HEK293 (cell line): ENCODE results near the gene ADAR.

Experiments
- CTCF ChIA-PET: fragments of 350-600 bp; formaldehyde crosslinking; extraction: SDS; loops from one replicate; lab custom pipeline; 2021; ENCODE audit warnings: antibody characterized with exemption; lab: Yijun Ruan, JAX
- POLR2A ChIA-PET: fragments of 300-600 bp; formaldehyde crosslinking; extraction: SDS; loops from one replicate; lab custom pipeline; 2020; ENCODE audit warnings: antibody characterized with exemption, inconsistent platforms; lab: Yijun Ruan, JAX
- H3K27ac ChIP-seq: fragments of 200-500 bp; sonication (Bioruptor generic); 2 replicates; pipeline ENCODE4 v1.5.1; 2014; ENCODE audit warnings: low read depth, low read length, control low read depth, inconsistent platforms; ENCODE audit errors: extremely low read depth
- H3K36me3 ChIP-seq, 2 experiments: fragments of 200-500 bp in 1 of 2; sonication (Bioruptor generic) in 1 of 2; 1 replicate in 1 of 2; 2 replicates in 1 of 2; pipeline ENCODE4 v1.5.1; 2014 to 2017; ENCODE audit warnings: inconsistent platforms in 2 of 2, low read length in 2 of 2; ENCODE audit not compliant: control insufficient read depth in 2 of 2, insufficient read depth in 1 of 2
- H3K4me1 ChIP-seq: fragments of 200-500 bp; sonication (Bioruptor generic); 2 replicates; pipeline ENCODE4 v1.5.1; 2014; ENCODE audit warnings: mild to moderate bottlenecking, low read length, inconsistent platforms; ENCODE audit not compliant: control insufficient read depth, insufficient read depth
- H3K4me3 ChIP-seq: 2 replicates; pipeline ENCODE4 v1.5.1; 2011; ENCODE audit warnings: low read depth, mild to moderate bottlenecking, control low read depth, low read length, moderate library complexity
- H3K9me3 ChIP-seq: fragments of 200-500 bp; sonication (Bioruptor generic); 2 replicates; pipeline ENCODE4 v1.5.1; 2014; ENCODE audit warnings: low read depth, low read length, inconsistent platforms; ENCODE audit not compliant: control insufficient read depth, insufficient read depth
- ATF2 ChIP-seq: fragments of 450-650 bp; formaldehyde crosslinking; IDR thresholded peaks from 2 replicates; pipeline ENCODE4 v1.5.1; 2016; ENCODE audit warnings: missing biosample characterization, missing genetic modification characterization, low read depth
- BCL11B ChIP-seq: fragments of 450-650 bp; formaldehyde crosslinking; IDR thresholded peaks from 2 replicates; pipeline ENCODE4 v1.5.1; 2016; ENCODE audit warnings: low read depth, missing biosample characterization, missing genetic modification characterization
- GLI2 ChIP-seq: fragments of 450-650 bp; formaldehyde crosslinking; IDR thresholded peaks from 2 replicates; pipeline ENCODE4; 2017; ENCODE audit warnings: missing biosample characterization, missing genetic modification characterization, low read depth, borderline replicate concordance
- GLIS2 ChIP-seq: fragments of 450-650 bp; formaldehyde crosslinking; IDR thresholded peaks from 2 replicates; pipeline ENCODE4 v1.5.1; 2016; ENCODE audit warnings: missing biosample characterization, missing genetic modification characterization
- KLF7 ChIP-seq: fragments of 450-650 bp; formaldehyde crosslinking; IDR thresholded peaks from 2 replicates; pipeline ENCODE4 v1.5.1; 2016; ENCODE audit warnings: missing biosample characterization, missing genetic modification characterization, borderline replicate concordance
- PRDM6 ChIP-seq: fragments of 450-650 bp; formaldehyde crosslinking; IDR thresholded peaks from 2 replicates; pipeline ENCODE4 v1.5.1; 2017; ENCODE audit warnings: missing biosample characterization, missing genetic modification characterization
- ZBTB44 ChIP-seq: fragments of 450-650 bp; IDR thresholded peaks from 2 replicates; pipeline ENCODE4 v1.5.1; 2018; ENCODE audit warnings: missing biosample characterization, mild to moderate bottlenecking, missing genetic modification characterization
- ZEB2 ChIP-seq: fragments of 450-650 bp; formaldehyde crosslinking; IDR thresholded peaks from 2 replicates; pipeline ENCODE4 v1.5.1; 2016; ENCODE audit warnings: missing biosample characterization, missing genetic modification characterization
- ZIC2 ChIP-seq: fragments of 450-650 bp; formaldehyde crosslinking; IDR thresholded peaks from 2 replicates; pipeline ENCODE4 v1.5.1; 2016; ENCODE audit warnings: missing biosample characterization, missing genetic modification characterization
- ZNF132 ChIP-seq: fragments of 450-650 bp; formaldehyde crosslinking; IDR thresholded peaks from 2 replicates; pipeline ENCODE4 v1.5.1; 2017; ENCODE audit warnings: missing biosample characterization, missing genetic modification characterization, borderline replicate concordance
- ZNF133 ChIP-seq: fragments of 450-650 bp; formaldehyde crosslinking; IDR thresholded peaks from 2 replicates; pipeline ENCODE4 v1.5.1; 2016; ENCODE audit warnings: missing biosample characterization, missing genetic modification characterization
- ZNF16 ChIP-seq: fragments of 450-650 bp; formaldehyde crosslinking; IDR thresholded peaks from 2 replicates; pipeline ENCODE4 v1.5.1; 2016; ENCODE audit warnings: low read depth, missing biosample characterization, missing genetic modification characterization
- ZNF174 ChIP-seq: fragments of 450-650 bp; formaldehyde crosslinking; IDR thresholded peaks from 2 replicates; pipeline ENCODE4 v1.5.0; 2017; ENCODE audit warnings: missing biosample characterization, mild to moderate bottlenecking, missing genetic modification characterization
- ZNF18 ChIP-seq: fragments of 450-650 bp; formaldehyde crosslinking; IDR thresholded peaks from 2 replicates; pipeline ENCODE4 v1.5.1; 2016; ENCODE audit warnings: missing biosample characterization, missing genetic modification characterization
- ZNF24 ChIP-seq: fragments of 450-650 bp; formaldehyde crosslinking; IDR thresholded peaks from 2 replicates; pipeline ENCODE4 v1.5.1; 2016; ENCODE audit warnings: missing biosample characterization, missing genetic modification characterization
- ZNF302 ChIP-seq: fragments of 450-650 bp; formaldehyde crosslinking; IDR thresholded peaks from 2 replicates; pipeline ENCODE4 v1.5.1; 2016; ENCODE audit warnings: missing biosample characterization, missing genetic modification characterization, low read depth
- ZNF341 ChIP-seq: fragments of 450-650 bp; formaldehyde crosslinking; IDR thresholded peaks from 2 replicates; pipeline ENCODE4; 2016; ENCODE audit warnings: low read depth, missing biosample characterization, missing genetic modification characterization
- ZNF354C ChIP-seq: fragments of 450-650 bp; formaldehyde crosslinking; IDR thresholded peaks from 2 replicates; pipeline ENCODE4 v1.5.1; 2016; ENCODE audit warnings: missing biosample characterization, missing genetic modification characterization, low read depth, borderline replicate concordance
- ZNF404 ChIP-seq: fragments of 450-650 bp; formaldehyde crosslinking; IDR thresholded peaks from 2 replicates; pipeline ENCODE4 v1.5.1; 2017; ENCODE audit warnings: missing biosample characterization, missing genetic modification characterization
- ZNF423 ChIP-seq: fragments of 450-650 bp; formaldehyde crosslinking; IDR thresholded peaks from 2 replicates; pipeline ENCODE4 v1.5.1; 2016; ENCODE audit warnings: missing biosample characterization, missing genetic modification characterization
- ZNF426 ChIP-seq: fragments of 450-650 bp; formaldehyde crosslinking; IDR thresholded peaks from 2 replicates; pipeline ENCODE4 v1.5.1; 2017; ENCODE audit warnings: missing biosample characterization, missing genetic modification characterization, mild to moderate bottlenecking, inconsistent platforms, moderate library complexity
- ZNF529 ChIP-seq: fragments of 450-650 bp; formaldehyde crosslinking; IDR thresholded peaks from 2 replicates; pipeline ENCODE4 v1.5.1; 2017; ENCODE audit warnings: missing genetic modification characterization, missing biosample characterization; ENCODE audit not compliant: insufficient replicate concordance
- ZNF623 ChIP-seq: fragments of 450-650 bp; formaldehyde crosslinking; IDR thresholded peaks from 2 replicates; pipeline ENCODE4 v1.5.1; 2016; ENCODE audit warnings: missing biosample characterization, missing genetic modification characterization
- ZNF626 ChIP-seq: fragments of 450-650 bp; sonication (Bioruptor Pico); formaldehyde crosslinking; IDR thresholded peaks from 2 replicates; pipeline ENCODE4 v1.5.1; 2018; ENCODE audit warnings: missing biosample characterization, missing genetic modification characterization, inconsistent platforms
- ZNF645 ChIP-seq: fragments of 450-650 bp; formaldehyde crosslinking; IDR thresholded peaks from 2 replicates; pipeline ENCODE4; 2016; ENCODE audit warnings: missing biosample characterization, missing genetic modification characterization
- ZNF654 ChIP-seq: fragments of 450-650 bp; formaldehyde crosslinking; IDR thresholded peaks from 2 replicates; pipeline ENCODE4 v1.5.1; 2016; ENCODE audit warnings: low read depth, missing biosample characterization, missing genetic modification characterization
- ZNF707 ChIP-seq: fragments of 450-650 bp; formaldehyde crosslinking; IDR thresholded peaks from 2 replicates; pipeline ENCODE4 v1.5.1; 2016; ENCODE audit warnings: missing biosample characterization, missing genetic modification characterization
- ZNF747 ChIP-seq: fragments of 450-650 bp; formaldehyde crosslinking; IDR thresholded peaks from 2 replicates; pipeline ENCODE4 v1.5.1; 2016; ENCODE audit warnings: missing biosample characterization, missing genetic modification characterization
- ZNF776 ChIP-seq: fragments of 450-650 bp; formaldehyde crosslinking; IDR thresholded peaks from 2 replicates; pipeline ENCODE4 v1.5.0; 2017; ENCODE audit warnings: missing biosample characterization, missing genetic modification characterization, borderline replicate concordance

ADAR gene

GRCh38 chr1:154578058-154578418 is 29.9 kb downstream of the ADAR start:
- POLR2A ChIA-PET: interaction anchor here (0.9 kb wide), 1 partner anchor 10 kb away, joined by 3 read pairs; the partner anchor contains the start of gene CHRNB2
- peaks cover 19 to 64% of the 10 kb centered on the region in 2 experiments for H3K36me3 ChIP-seq
- TF ChIP-seq ZNF623 (tag by site-specific recombination) (no peak), ZNF354C (tag by site-specific recombination) (no peak), ZNF132 (tag by site-specific recombination) (no peak), ZNF302 (tag by site-specific recombination) (no peak), ZNF404 (no peak), ZNF707 (tag by site-specific recombination) (no peak), ZIC2 (tag by site-specific recombination) (no peak), GLIS2 (tag by site-specific recombination) (no peak), ZEB2 (tag by site-specific recombination) (no peak), ZNF626 (no peak), ZNF747 (no peak), KLF7 (tag by site-specific recombination) (no peak), ZBTB44 (no peak), ZNF654 (no peak), ZNF776 (tag by site-specific recombination) (no peak)
- peaks cover 6% of the 10 kb centered on the region; the same call in 1 of the 2 replicates for H3K4me1 ChIP-seq
- H3K9me3 ChIP-seq: no peaks in the 10 kb centered on the region
- H3K27ac ChIP-seq: no peak overlapping the region
- CTCF ChIA-PET: interaction anchor here (0.6 to 1.9 kb wide), 3 partner anchors 18 to 293 kb away, joined by 3 to 6 read pairs (median 4); no protein-coding TSS in a partner anchor
- no peak overlapping the region for H3K4me3 ChIP-seq

GRCh38 chr1:154577346-154578057 is 30.5 kb downstream of the ADAR start:
- H3K4me3 ChIP-seq: no peak overlapping the region
- H3K9me3 ChIP-seq: no peaks in the 10 kb centered on the region
- peaks cover 14 to 58% of the 10 kb centered on the region in 2 experiments for H3K36me3 ChIP-seq
- H3K4me1 ChIP-seq: peaks cover 6% of the 10 kb centered on the region; the same call in 1 of the 2 replicates
- POLR2A ChIA-PET: interaction anchor here (0.9 kb wide), 1 partner anchor 10 kb away, joined by 3 read pairs; the partner anchor contains the start of gene CHRNB2
- CTCF ChIA-PET: interaction anchor here (1.4 to 1.9 kb wide), 2 partner anchors 18 to 43 kb away, joined by 4 to 6 read pairs; no protein-coding TSS in a partner anchor
- H3K27ac ChIP-seq: no peak overlapping the region
- no peak for TF ChIP-seq GLI2 (tag by site-specific recombination)
- TF ChIP-seq ZNF18 (tag by site-specific recombination): no peak
- TF ChIP-seq ZNF24 (tag by site-specific recombination): no peak
- no peak for TF ChIP-seq ZNF133 (tag by site-specific recombination)
- TF ChIP-seq BCL11B (tag by site-specific recombination): no peak
- no peak for TF ChIP-seq ZNF529 (tag by site-specific recombination)
- no peak for TF ChIP-seq ZNF341
- TF ChIP-seq ZNF426 (tag by site-specific recombination): no peak
- TF ChIP-seq ZNF16: no peak
- TF ChIP-seq ZNF174 (tag by site-specific recombination): no peak
- no peak for TF ChIP-seq PRDM6
- TF ChIP-seq ZNF645 (tag by site-specific recombination): no peak
- no peak for TF ChIP-seq ZNF423 (tag by site-specific recombination)
- TF ChIP-seq ATF2 (tag by site-specific recombination): no peak
